Heart left ventricle (tissue), 16 donors: ENCODE data around the gene ROBO1. TPM values are rescaled to one million over a fixed set of nuclear protein-coding genes. Genes with fewer than 3 reads are reported as not detected.
A peak's percentile ranks its signal among the peaks of the same experiment; 100 is the strongest.

Experiments used
- ATAC-seq, 4 donors: fragments of 200-7000 bp; cut with Tn5 transposase; one replicate each; pipeline ENCODE4 v1.9.1; 2020 to 2022; ENCODE audit warnings: moderate library complexity in 4 of 4, mild to moderate bottlenecking in 3 of 4, moderate number of reproducible peaks in 1 of 4
- DNase-seq, 5 donors: peaks; one replicate each; pipeline ENCODE4 v3.0.0-alpha.2; 2020
- H3K27ac ChIP-seq, 12 donors: fragments of 200-600 bp; sonication (generic) in 4 of 12; one replicate each; pipeline versions ENCODE4 v1.5.0 to v1.8.0; 2016 to 2022; ENCODE audit warnings: mild to moderate bottlenecking in 2 of 12
- H3K27me3 ChIP-seq, 9 donors: fragments of 200-600 bp; sonication (generic) in 2 of 9; one replicate each; pipeline versions ENCODE4 v1.5.1 to v1.8.0; 2016 to 2022; ENCODE audit warnings: mild to moderate bottlenecking in 3 of 9
- H3K36me3 ChIP-seq, 9 donors: fragments of 200-600 bp; sonication (generic) in 2 of 9; one replicate each; pipeline versions ENCODE4 v1.5.0 to v1.8.0; 2018 to 2022; ENCODE audit warnings: mild to moderate bottlenecking in 2 of 9
- H3K4me1 ChIP-seq, 12 donors: fragments of 200-600 bp; sonication (generic) in 4 of 12; one replicate each; pipeline versions ENCODE4 v1.5.0 to v1.8.0; 2016 to 2022; ENCODE audit warnings: mild to moderate bottlenecking in 3 of 12
- H3K4me3 ChIP-seq, 12 donors: fragments of 200-600 bp; sonication (generic) in 4 of 12; one replicate each; pipeline versions ENCODE4 v1.5.0 to v1.8.0; 2017 to 2022; ENCODE audit warnings: mild to moderate bottlenecking in 9 of 12, moderate library complexity in 4 of 12
- H3K9me3 ChIP-seq, 12 donors: fragments of 200-600 bp; sonication (generic) in 4 of 12; one replicate each; pipeline versions ENCODE4 v1.5.0 to v1.8.0; 2016 to 2022; ENCODE audit warnings: mild to moderate bottlenecking in 1 of 12
- POLR2A ChIP-seq, 2 donors: fragments of 450-650 bp; IDR thresholded peaks; one replicate each; pipeline ENCODE4 v1.6.1; 2017; ENCODE audit warnings: antibody characterized with exemption in 2 of 2, mild to moderate bottlenecking in 2 of 2, moderate library complexity in 2 of 2
- WGBS, 4 donors: extraction: QIAGEN DNeasy Blood & Tissue Kit in 2 of 4; methylation state at CpG; one replicate each; pipeline versions ENCODE4 v1.1.5 to v1.1.7; 2013 to 2018; 5-methylcytosine and 5-hydroxymethylcytosine counted together
- intact Hi-C, 10 donors: fragments of 100-400 bp; cut with DNase I; formaldehyde crosslinking; loops; one replicate each; pipeline versions ENCODE4 v1.11.1 to v1.14.2; 2022
- polyA plus RNA-seq, 2 donors: library from polyadenylated mRNA; stranded (reverse); fragments of 200-250 nt; gene quantifications; one replicate each; pipeline ENCODE4 v1.2.3, GENCODE V29; 2013
- total RNA-seq, 9 donors: library from RNA; depleted of rRNA in 2 of 9; stranded (reverse); fragments of >200 nt in 2 of 9; fragmentation: NEBNext Ultra II Directional in 3 of 9; extraction: Animal tissue kit (Norgen Biotek cat#: 25700) in 3 of 9; gene quantifications; one replicate each; pipeline versions ENCODE4 v1.1.0 to v1.2.4, GENCODE V29; 2016 to 2023
- TF ChIP-seq, protein P1 (sequence below), 12 donors: fragments of 200-600 bp; sonication (generic) in 4 of 12; IDR thresholded peaks; one replicate each; pipeline versions ENCODE4 v1.5.0 to v1.8.0; 2018 to 2022; ENCODE audit warnings: antibody characterized with exemption in 12 of 12, mild to moderate bottlenecking in 5 of 12
- donor health status: ischemic (EF 13 %, LVEDD 7.1; RV severe dilation, severe dysfunction).
- donor health status: healthy with polysubstance abuse.
- donor health status: DM: no; HTN: yes; CAD: no.
- donor health status: DM: no; HTN: no; CAD: no.
- donor health status: ischemic (EF 25% LVEDD 6.9; RV normal size, moderate dysfunction).
- donor health status: ischemic (EF 25% LVEDD 5.7; RV mildly dilated, moderate dysfunction).
- donor health status: healthy.
- donor health status: DM: yes; HTN: yes; CAD: no.
- donor health status: ischemic (EF 35%, LVEDD 5.7; RV mildly dilated, moderate dysfunction).
- donor health status: nonischemic (EF 11% LVEDD 7.7; RV severe dilation, severe dysfunction).
- donor health status: DM: yes; HTN: yes; CAD: no.
- donor health status: PGD.
- donor health status: ischemic (EF 29% LVEDD 5.4; RV normal size, mild dysfunction).
- donor health status: nonischemic (EF 23%, LVEDD 6.1; RV moderate dilation, normal function).

ROBO1 gene
- total and polyA plus RNA-seq, 11 donors = 1.4 to 14.8 (median 5.7) TPM

GRCh38 chr3:79027593-79027992 is 740.2 kb downstream of the ROBO1 start:
- WGBS, 4 donors = 69 to 80% (median 76%) methylated on average over 2 of the region's 2 CpGs
- H3K36me3 ChIP-seq = no peaks in the 10 kb centered on the region
- H3K9me3 ChIP-seq = no peaks in the 10 kb centered on the region
- no peaks in the 10 kb centered on the region for H3K27me3 ChIP-seq
- H3K4me3 ChIP-seq = no peak overlapping the region
- no peak overlapping the region for H3K27ac ChIP-seq
- no peaks in the 10 kb centered on the region for H3K4me1 ChIP-seq
- no peak for ATAC-seq
- intact Hi-C loops = loop anchor here in 2 of 10 donors (2.0 to 5.0 kb wide), 2 partner anchors 365 to 367 kb away; no protein-coding TSS in a partner anchor
- DNase-seq = no peak
- TF ChIP-seq, protein P1, sequence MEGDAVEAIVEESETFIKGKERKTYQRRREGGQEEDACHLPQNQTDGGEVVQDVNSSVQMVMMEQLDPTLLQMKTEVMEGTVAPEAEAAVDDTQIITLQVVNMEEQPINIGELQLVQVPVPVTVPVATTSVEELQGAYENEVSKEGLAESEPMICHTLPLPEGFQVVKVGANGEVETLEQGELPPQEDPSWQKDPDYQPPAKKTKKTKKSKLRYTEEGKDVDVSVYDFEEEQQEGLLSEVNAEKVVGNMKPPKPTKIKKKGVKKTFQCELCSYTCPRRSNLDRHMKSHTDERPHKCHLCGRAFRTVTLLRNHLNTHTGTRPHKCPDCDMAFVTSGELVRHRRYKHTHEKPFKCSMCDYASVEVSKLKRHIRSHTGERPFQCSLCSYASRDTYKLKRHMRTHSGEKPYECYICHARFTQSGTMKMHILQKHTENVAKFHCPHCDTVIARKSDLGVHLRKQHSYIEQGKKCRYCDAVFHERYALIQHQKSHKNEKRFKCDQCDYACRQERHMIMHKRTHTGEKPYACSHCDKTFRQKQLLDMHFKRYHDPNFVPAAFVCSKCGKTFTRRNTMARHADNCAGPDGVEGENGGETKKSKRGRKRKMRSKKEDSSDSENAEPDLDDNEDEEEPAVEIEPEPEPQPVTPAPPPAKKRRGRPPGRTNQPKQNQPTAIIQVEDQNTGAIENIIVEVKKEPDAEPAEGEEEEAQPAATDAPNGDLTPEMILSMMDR (IDR thresholded peaks at IDR 0.05) = no peak
- no peak for TF ChIP-seq POLR2A (IDR thresholded peaks at IDR 0.05)

DNA sequence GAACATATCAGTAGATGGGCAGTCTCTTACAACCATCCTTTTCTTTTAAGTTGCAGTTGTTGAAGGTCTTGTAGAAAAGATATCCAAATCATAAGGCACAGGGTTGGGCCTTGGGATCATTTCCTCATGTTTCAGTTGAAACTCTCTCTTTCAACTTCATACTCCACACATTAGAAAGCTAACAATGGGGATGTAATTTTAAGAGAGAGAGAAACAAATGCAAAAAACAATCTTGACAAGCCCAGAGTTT is 747.9 kb downstream of the ROBO1 start:
- Histone ChIP-seq H3K9me3 (no peaks in the 10 kb centered on the region), H3K36me3 (no peaks in the 10 kb centered on the region), H3K4me1 (peaks cover 0 to 20% (median 0%) of the 10 kb centered on the region in 12 donors), H3K27ac (peak overlapping the region in 2 of 12 donors; percentile 63 to 91), H3K27me3 (peaks cover 0 to 29% (median 5%) of the 10 kb centered on the region in 9 donors), H3K4me3 (peak overlapping the region in 5 of 12 donors; percentile 74 to 87 (median 81))
- TF ChIP-seq POLR2A (IDR thresholded peaks at IDR 0.05) = no peak
- ATAC-seq = no peak
- intact Hi-C loops = loop anchor here in 2 of 10 donors (10.0 kb wide), 2 partner anchors 145 to 165 kb away; no protein-coding TSS in a partner anchor
- no peak for DNase-seq

DNA sequence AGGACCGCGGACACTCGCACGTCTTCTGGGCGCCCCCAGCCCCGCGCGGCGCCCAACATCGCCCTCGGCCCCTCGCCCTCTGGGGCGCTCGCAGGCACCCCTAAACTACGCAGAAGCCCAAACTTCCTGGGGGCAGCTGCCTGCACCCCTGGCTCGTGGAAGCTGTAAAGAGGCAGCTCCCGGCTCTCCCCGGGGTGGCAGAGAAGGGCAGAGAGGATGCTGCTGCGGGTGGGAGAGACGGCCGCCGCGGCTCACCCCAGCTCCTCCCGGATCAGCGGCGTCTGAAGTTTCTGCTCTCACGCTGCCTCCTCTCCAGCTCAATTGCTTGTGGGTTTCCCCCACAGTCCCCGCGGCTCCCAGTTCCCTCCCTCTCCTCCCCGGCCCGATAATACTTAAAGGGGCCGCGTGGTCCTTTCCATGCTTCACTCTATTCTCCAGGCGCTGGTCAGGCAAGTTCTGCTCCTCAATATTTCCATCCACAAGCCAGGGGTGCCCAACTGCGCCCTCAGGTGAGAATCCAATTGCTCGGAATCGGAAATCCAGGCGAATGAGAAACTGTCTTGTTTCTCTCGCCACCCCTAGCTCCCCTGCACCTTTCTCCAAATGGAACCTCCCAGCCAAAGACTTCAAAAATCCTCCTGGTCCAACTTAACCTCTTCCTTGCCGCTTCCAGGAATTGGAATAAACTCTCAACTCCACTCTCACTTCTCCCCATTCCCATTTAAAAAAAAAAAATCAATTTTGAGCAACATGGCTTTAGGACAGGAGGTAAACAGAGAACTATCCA is 748.5 kb downstream of the ROBO1 start:
- 1 to 3% (median 1%) methylated on average over 25 to 40 of the region's 40 CpGs for WGBS, 4 donors
- ATAC-seq (peak; percentile 72 to 94 (median 92)), DNase-seq (peak; percentile 77 to 79 (median 78))
- H3K4me1 ChIP-seq = peaks cover 0 to 24% (median 0%) of the 10 kb centered on the region in 12 donors
- no peaks in the 10 kb centered on the region for H3K9me3 ChIP-seq
- peaks cover 0 to 29% (median 5%) of the 10 kb centered on the region in 9 donors for H3K27me3 ChIP-seq
- TF ChIP-seq POLR2A (IDR thresholded peaks at IDR 0.05) = peak in 1 of 2 donors; percentile 45
- TF ChIP-seq, protein P1 (IDR thresholded peaks at IDR 0.05) = no peak
- H3K27ac ChIP-seq = peak overlapping the region; percentile 63 to 92 (median 80)
- no peaks in the 10 kb centered on the region for H3K36me3 ChIP-seq
- peak overlapping the region; percentile 50 to 87 (median 74) for H3K4me3 ChIP-seq
- intact Hi-C loops = loop anchor here in 2 of 10 donors (10.0 kb wide), 2 partner anchors 145 to 165 kb away; no protein-coding TSS in a partner anchor

- Histone ChIP-seq H3K36me3 (no peaks in the 10 kb centered on the region), H3K9me3 (no peaks in the 10 kb centered on the region), H3K27ac (peak overlapping the region; percentile 7 to 92 (median 80)), H3K27me3 (peaks cover 0 to 29% (median 5%) of the 10 kb centered on the region in 9 donors), H3K4me1 (peaks cover 0 to 24% (median 0%) of the 10 kb centered on the region in 12 donors), H3K4me3 (peak overlapping the region; percentile 50 to 87 (median 74))
- peak; percentile 42 to 81 (median 75) for ATAC-seq
- TF ChIP-seq POLR2A (IDR thresholded peaks at IDR 0.05) = no peak
- TF ChIP-seq, protein P1 (IDR thresholded peaks at IDR 0.05) = peak in 1 of 12 donors; percentile 33
- DNase-seq = peak; percentile 38 to 70 (median 61)
- WGBS, 4 donors = 0 to 8% (median 0%) methylated on average over 1 to 44 of the region's 44 CpGs
- intact Hi-C loops = loop anchor here in 2 of 10 donors (10.0 kb wide), 2 partner anchors 144 to 164 kb away; no protein-coding TSS in a partner anchor
Observed at GRCh38 chr3:79018671-79019136, 749.1 kb downstream of the ROBO1 start.
